HG02970 (cell line): ENCODE results near the gene CDC42EP4.
"Not testable (repeated sequence)": the region's sequence is repeated elsewhere in the genome, so short reads cannot be mapped to it uniquely, and the experiment has no call there.

Source experiments
- ATAC-seq: cut with Tn5 transposase; IDR thresholded peaks from one replicate; pipeline ENCODE4 v1.9.1; 2021; ENCODE audit warnings: mild to moderate bottlenecking, moderate library complexity, moderate number of reproducible peaks; ENCODE audit not compliant: unreplicated experiment, low FRiP score

Gene CDC42EP4

DNA sequence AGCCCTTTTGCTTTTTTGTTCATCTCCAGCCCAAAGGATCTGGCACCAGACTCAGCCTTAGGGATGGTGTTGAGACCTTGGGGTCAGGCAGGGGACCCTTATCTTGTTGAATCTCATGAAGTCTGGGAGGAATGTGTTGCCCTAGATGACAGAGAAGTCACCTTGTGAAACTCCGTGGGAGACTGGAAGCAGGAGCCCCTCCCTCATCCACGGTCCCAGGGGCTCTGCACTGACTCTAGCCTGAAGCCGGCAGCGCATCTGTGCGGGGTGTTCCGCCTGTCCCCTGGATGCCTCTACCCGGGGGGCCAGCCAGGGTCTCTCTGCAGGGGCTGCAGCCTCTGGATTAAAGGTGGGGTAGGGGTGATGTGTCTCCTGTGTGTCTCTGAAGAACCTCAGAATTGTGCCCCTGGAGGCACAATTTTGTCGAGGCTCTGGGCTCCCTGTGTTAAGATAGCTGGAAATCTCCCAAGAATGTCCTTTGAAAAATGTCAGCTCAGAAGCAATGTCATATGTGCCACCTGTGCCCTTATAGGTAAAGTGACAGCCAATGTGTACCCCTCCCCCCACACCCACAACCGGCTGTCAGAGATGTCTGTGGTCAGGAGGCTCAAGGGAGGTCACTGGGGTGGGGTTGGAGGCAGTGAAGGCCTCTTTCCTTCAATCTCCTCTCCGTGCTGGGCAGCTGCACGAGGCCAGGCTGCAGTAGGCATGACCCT lies 32.1 kb upstream of the CDC42EP4 start:
- ATAC-seq = no peak

DNA sequence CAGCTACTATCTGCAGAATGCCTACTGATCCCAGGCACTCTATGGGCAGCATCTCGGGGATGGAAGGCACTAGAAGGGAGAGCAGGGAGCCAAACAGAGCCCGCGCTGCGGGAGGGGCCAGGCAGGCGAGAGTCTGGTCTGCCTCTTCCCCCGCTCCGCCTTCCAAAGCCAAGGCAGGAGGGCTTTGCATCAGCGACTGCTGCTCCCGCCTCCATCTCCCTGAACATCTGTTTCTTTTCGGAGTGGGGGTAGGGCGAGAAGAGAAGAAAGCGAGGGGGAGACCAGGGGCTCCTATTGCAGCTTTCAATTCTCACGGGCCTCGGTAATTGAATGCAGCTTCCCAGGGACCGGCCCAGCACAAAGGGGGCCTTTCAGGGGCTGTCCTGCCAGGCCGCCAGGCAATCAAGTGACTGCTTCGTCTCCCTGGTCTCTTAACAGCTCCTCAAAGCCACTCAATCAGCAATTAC lies 31.4 kb upstream of the CDC42EP4 start:
- no peak for ATAC-seq

DNA sequence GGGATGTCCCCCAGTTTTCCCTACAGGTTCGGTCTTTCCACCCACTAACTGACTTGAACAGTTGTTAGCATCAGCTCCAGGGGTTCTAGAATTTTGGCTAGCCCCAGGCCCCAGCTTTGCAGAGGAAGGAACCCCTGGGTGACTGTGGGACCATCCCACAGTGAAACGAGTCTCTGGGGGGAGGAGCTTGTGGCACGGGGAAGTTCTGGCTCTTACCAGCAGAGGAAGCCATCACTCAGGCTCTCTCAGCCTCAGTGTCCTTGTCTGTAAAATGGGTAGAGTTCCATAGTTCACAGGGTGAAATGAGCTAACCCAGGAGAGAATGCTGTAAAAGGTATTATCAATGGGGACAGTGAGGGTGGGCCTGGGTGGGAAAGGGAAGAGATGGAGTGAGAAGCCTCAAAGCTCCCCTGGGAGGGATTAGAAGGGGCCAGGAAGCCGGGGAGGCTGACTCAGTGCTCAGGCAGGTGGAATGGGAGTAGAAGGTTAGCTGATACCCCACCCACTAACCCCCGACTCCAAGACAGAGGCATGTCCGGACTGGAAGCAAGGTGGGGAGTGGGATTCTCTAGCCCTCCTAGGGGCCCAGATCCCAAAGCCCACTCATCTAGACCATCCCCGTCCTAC lies 30.9 kb upstream of the CDC42EP4 start:
- no peak for ATAC-seq

- ATAC-seq = no peak
Measured at GRCh38 chr17:73342050-73342522, 30.3 kb upstream of the CDC42EP4 start.

GRCh38 chr17:73341350-73342049 lies 29.7 kb upstream of the CDC42EP4 start:
- ATAC-seq = no peak

GRCh38 chr17:73340093-73340596 lies 28.3 kb upstream of the CDC42EP4 start:
- ATAC-seq = no peak

DNA sequence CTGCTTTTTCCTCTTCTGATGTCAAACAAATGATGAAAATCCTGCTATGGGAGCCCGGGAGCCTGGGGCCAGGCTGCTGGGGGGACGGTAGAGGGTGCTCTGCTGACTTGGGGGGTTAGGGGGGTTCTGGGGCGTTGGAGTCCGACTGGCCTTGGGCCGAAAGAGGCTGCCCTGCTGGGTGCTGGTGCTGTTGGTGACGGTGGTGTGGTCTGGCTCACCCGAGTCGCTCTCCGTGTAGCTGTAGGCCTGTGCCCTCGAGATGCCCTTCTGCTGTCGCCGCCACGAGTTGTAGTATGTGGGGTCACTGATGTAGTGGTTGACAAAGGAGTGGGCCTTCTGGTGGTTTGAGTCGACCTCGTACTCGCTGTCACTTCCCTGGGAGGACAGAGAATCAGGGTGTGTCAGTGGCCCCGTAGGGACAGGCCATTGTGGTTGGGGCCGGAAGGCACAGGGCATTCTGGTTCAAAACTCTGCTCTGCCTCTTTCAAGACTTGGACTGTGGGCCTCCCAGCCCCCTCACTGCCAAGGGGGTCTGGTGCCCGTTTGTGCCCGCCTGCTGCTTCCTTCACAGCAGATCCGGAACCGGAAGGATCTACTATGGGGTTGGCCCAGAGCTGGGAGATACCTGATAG lies 26.9 kb upstream of the CDC42EP4 start:
- ATAC-seq = no peak

GRCh38 chr17:73338050-73338521 lies 26.3 kb upstream of the CDC42EP4 start:
- no peak for ATAC-seq

DNA sequence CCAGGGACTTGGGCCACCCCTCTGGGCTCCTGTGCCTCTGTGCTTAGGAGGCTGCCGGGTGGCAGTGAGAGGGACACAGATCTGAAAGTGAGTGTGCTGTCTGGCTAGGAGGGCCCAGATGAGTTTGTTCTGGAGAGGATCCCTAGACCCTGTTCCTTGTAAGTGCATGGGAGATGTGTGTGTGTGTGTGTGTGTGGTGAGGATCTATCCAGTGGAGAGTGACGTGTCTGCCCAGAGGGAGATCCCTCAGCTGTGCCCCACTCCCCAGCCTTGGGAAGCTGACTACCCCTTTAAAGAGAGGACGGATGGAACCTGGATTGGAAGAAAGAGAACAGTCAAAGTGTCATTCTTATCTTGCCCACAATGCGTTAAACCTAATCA lies 25.5 kb upstream of the CDC42EP4 start:
- ATAC-seq = no peak

- ATAC-seq = no peak
Measured at GRCh38 chr17:73336408-73337329, 24.9 kb upstream of the CDC42EP4 start.

- ATAC-seq = no peak
Measured at GRCh38 chr17:73335591-73336407, 24.0 kb upstream of the CDC42EP4 start.

DNA sequence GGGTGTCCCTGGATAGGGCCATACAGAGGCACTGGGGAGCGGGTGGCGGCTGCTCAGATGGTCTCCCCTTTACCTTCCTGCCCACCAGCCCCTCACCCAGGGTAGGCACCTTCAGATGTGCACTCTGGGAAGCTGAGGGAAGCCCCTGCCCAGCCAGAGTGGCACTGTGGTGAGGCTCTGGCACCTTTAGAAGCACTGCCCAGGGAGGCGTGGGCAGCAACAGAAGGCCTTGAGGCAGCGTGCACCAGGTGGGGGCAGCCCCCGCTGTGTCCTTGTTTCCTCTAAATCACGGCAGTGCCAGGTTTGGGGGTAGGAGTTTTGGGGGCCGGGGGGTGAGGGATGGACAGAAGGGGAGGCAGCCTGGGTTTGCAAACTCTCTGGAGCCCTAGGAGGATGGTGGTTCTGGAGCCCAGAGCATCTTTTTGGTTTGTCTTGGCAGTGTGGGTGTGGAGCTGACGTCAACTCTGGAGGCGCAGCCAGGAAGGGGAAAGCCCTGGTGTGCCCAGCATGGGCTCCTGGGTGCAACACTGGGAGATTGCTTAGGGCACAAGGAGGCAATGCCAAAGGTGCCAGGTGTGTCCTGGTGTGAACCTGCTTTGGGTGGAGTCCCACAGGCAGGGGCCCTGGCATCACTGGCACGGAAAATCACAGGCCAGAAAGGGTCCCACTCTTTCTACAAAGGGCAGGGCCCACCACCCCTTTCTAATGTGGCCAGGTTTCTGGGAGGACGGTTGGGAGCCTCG lies 23.1 kb upstream of the CDC42EP4 start:
- ATAC-seq = no peak

DNA sequence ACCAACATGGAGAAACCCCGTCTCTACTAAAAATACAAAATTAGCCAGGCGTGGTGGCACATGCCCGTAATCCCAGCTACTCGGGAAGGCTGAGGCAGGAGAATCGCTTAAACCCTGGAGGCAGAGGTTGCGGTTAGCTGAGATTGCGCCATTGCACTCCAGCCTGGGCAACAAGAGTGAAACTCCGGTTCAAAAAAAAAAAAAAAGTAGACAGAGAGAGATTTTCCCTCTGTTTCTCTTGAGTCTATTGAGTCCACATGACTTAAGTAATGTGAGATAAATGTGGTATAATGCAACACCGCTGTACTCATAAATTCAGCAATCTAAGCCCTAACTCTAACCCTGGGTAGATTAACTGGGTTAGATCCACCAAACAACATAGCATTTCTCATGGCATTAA lies 21.6 kb upstream of the CDC42EP4 start:
- ATAC-seq = not testable (repeated sequence)

DNA sequence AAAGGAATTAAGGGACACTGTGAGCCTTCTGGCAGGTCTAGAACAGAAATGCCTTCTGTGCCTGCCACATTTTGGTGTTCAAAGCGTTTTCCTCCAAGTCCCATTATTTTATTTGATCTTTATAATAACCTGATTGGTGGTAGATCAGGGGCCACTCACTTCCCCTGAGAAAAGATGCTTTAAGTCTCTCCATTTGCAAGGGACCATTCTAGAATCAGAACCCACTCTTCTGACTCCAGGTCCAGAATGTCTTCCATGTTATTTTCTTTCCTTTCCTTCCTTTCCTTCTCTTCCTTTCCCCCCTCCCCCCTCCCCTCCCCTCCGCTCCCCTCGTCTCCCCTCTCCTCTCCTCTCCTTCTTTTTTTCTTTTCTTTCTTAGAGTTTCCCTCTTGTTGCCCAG lies 19.3 kb upstream of the CDC42EP4 start:
- no peak for ATAC-seq

DNA sequence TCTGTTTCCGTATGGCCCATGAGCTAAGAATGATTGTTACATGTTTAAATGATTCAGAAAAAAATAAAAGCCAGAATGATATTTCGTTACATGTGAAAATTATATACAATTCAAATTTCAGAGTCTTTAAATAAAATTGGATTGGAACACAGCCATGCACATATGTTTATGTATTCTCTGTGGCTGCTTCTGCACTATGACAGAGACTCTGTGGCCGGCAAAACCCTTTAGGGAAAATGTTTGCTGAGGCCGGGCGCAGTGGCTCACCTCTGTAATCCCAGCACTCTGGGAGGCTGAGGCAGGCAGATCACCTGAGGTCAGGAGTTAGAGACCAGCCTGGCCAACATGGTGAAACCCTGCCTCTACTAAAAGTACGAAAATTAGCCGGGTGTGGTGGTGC lies 15.9 kb upstream of the CDC42EP4 start:
- no peak for ATAC-seq

DNA sequence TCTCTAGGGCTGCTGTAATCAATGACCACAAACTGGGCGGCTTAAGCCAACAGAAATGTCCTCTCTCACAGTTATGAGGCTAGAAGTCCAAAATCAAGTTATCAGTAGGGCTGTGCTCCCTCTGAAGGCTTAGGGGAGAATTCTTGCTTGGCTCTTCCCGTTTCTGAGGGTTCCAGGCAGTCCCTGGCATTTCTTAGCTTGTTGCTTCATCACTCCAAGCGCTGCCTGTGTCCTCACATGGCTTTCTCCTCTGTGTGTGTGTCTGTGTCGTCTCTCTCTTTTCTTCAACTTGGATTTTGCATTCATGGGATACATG lies 13.7 kb upstream of the CDC42EP4 start:
- no peak for ATAC-seq

GRCh38 chr17:73324711-73325526 lies 13.1 kb upstream of the CDC42EP4 start:
- ATAC-seq = no peak

DNA sequence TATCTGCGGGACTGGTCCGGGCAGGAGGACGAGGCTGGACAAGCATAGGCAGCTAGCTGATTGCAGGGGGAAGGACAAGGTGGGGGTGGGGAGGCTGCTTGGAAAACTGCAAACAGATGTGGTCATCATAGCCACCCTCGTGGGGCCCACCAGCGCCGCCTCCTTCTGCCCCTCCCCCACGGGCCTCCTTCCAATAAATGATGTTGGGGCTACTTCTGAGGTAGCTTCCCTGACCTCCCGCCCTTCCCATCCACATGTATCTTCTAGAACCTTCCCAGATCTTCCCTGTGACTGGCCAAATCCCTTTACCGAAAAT lies 12.3 kb upstream of the CDC42EP4 start:
- ATAC-seq = no peak
